Transverse colon (tissue), 4 donors: ENCODE results near the gene HSPA12A. TPM values are rescaled to one million over a fixed set of nuclear protein-coding genes. Genes with fewer than 3 reads are reported as not detected.

Experiments used
- DNase-seq: peaks from one replicate; pipeline ENCODE4 v3.0.0-alpha.2; 2019
- H3K27ac ChIP-seq, 4 donors: fragments of 200-600 bp; sonication (generic); 2 replicates each; pipeline ENCODE4 v1.5.1; 2016 to 2018; ENCODE audit warnings: inconsistent platforms in 4 of 4
- H3K27me3 ChIP-seq: fragments of 200-600 bp; sonication (generic); 2 replicates; pipeline ENCODE4 v1.5.1; 2017; ENCODE audit warnings: inconsistent platforms
- H3K36me3 ChIP-seq, 4 donors: fragments of 200-600 bp; sonication (generic); 2 replicates each; pipeline ENCODE4 v1.5.1; 2017 to 2019; ENCODE audit warnings: inconsistent platforms in 4 of 4
- H3K4me1 ChIP-seq, 4 donors: fragments of 200-600 bp; sonication (generic); 2 replicates each; pipeline ENCODE4 v1.5.1; 2017 to 2020; ENCODE audit warnings: inconsistent platforms in 4 of 4
- H3K4me3 ChIP-seq, 4 donors: fragments of 200-600 bp; sonication (generic); 1 replicate in 1 of 4; 2 replicates in 3 of 4; pipeline versions ENCODE4 v1.5.1 to v1.6.1; 2017 to 2019; ENCODE audit warnings: inconsistent platforms in 4 of 4
- H3K9me3 ChIP-seq, 2 donors: fragments of 200-600 bp; sonication (generic); 2 replicates each; pipeline ENCODE4 v1.5.1; 2017 to 2019; ENCODE audit warnings: inconsistent platforms in 2 of 2
- CTCF ChIP-seq, 5 experiments: fragments of 200-600 bp in 3 of 5; fragments of 450-650 bp in 2 of 5; sonication (generic) in 3 of 5; IDR thresholded peaks; 1 replicate in 2 of 5; 2 replicates in 3 of 5; pipeline ENCODE4 v1.5.1; 2016 to 2017; ENCODE audit warnings: antibody characterized with exemption in 5 of 5, inconsistent platforms in 3 of 5, mild to moderate bottlenecking in 2 of 5, moderate library complexity in 1 of 5
- EP300 ChIP-seq: sonication (generic); formaldehyde crosslinking; IDR thresholded peaks from one replicate; pipeline ENCODE4 v1.6.1; 2017; ENCODE audit warnings: antibody characterized with exemption, low read depth
- POLR2A ChIP-seq: fragments of 450-650 bp; IDR thresholded peaks from one replicate; pipeline ENCODE4 v1.6.1; 2016; ENCODE audit warnings: antibody characterized with exemption, mild to moderate bottlenecking, moderate library complexity
- POLR2AphosphoS5 ChIP-seq, 3 donors: sonication (generic); formaldehyde crosslinking; IDR thresholded peaks; one replicate each; pipeline ENCODE4 v1.6.1; 2016; ENCODE audit warnings: antibody characterized with exemption in 3 of 3
- WGBS, 2 donors: methylation state at CpG; one replicate each; pipeline ENCODE4 v1.1.5; 2018; ENCODE audit warnings: low coverage in 1 of 2; 5-methylcytosine and 5-hydroxymethylcytosine counted together
- in situ Hi-C, 4 donors: fragments of 200-750 bp; cut with MboI; loops; one replicate each; pipeline versions ENCODE4 v1.15.0 to v1.15.1; 2017; ENCODE audit warnings: low sequenced_read_pairs in 3 of 4, low pct_ligation_motif_present in 1 of 4, low pct_unique_long_range_greater_than_20kb in 1 of 4
- intact Hi-C: fragments of 100-400 bp; cut with DNase I; formaldehyde crosslinking; loops from one replicate; pipeline ENCODE4 v1.15.1; 2023; ENCODE audit warnings: low total_unique reads
- total RNA-seq, 4 donors: library from RNA; depleted of rRNA; stranded (reverse); fragments of >200 nt; gene quantifications; one replicate each; pipeline ENCODE4 v1.1.0, GENCODE V29; 2016

HSPA12A gene
- total RNA-seq, 4 donors from 2014 or later: 6.4 to 52.3 (median 9.5) TPM

GRCh38 chr10:116769791-116770190 lies 27.4 kb upstream of the HSPA12A start:
- Histone ChIP-seq H3K4me3 (no peak overlapping the region), H3K9me3 (no peaks in the 10 kb centered on the region), H3K27me3 (no peaks in the 10 kb centered on the region), H3K36me3 (no peaks in the 10 kb centered on the region), H3K4me1 (peaks cover 12 to 20% (median 17%) of the 10 kb centered on the region in 4 donors), H3K27ac (no peak overlapping the region)
- intact Hi-C loops: no loop called here
- 81% methylated on average over 8 of the region's 8 CpGs; no CpG with 5 or more reads in 1 of the 2 donors for WGBS, 2 donors
- in situ Hi-C loops: no loop called here
- TF ChIP-seq POLR2AphosphoS5 (IDR thresholded peaks at IDR 0.05): no peak
- no peak for TF ChIP-seq POLR2A
- no peak for TF ChIP-seq CTCF (IDR thresholded peaks at IDR 0.05)
- TF ChIP-seq EP300: no peak
- no peak for DNase-seq

GRCh38 chr10:116769368-116769767 lies 27.0 kb upstream of the HSPA12A start:
- Histone ChIP-seq H3K36me3 (no peaks in the 10 kb centered on the region), H3K9me3 (no peaks in the 10 kb centered on the region), H3K4me3 (no peak overlapping the region), H3K27me3 (no peaks in the 10 kb centered on the region), H3K4me1 (peaks cover 12 to 20% (median 17%) of the 10 kb centered on the region in 4 donors), H3K27ac (no peak overlapping the region)
- no peak for DNase-seq
- TF ChIP-seq POLR2A (no peak), CTCF (IDR thresholded peaks at IDR 0.05) (no peak), EP300 (no peak), POLR2AphosphoS5 (IDR thresholded peaks at IDR 0.05) (no peak)
- intact Hi-C loops: no loop called here
- 87% methylated on average over 7 of the region's 7 CpGs; no CpG with 5 or more reads in 1 of the 2 donors for WGBS, 2 donors
- in situ Hi-C loops: no loop called here

GRCh38 chr10:116768786-116769185 lies 26.4 kb upstream of the HSPA12A start:
- in situ Hi-C loops (no loop called here), intact Hi-C loops (no loop called here)
- WGBS, 2 donors: 78% methylated on average over 4 of the region's 4 CpGs; no CpG with 5 or more reads in 1 of the 2 donors
- Histone ChIP-seq H3K4me3 (no peak overlapping the region), H3K27ac (no peak overlapping the region), H3K36me3 (no peaks in the 10 kb centered on the region), H3K9me3 (no peaks in the 10 kb centered on the region), H3K4me1 (peaks cover 12 to 20% (median 17%) of the 10 kb centered on the region in 4 donors), H3K27me3 (no peaks in the 10 kb centered on the region)
- no peak for TF ChIP-seq EP300
- TF ChIP-seq POLR2A: no peak
- TF ChIP-seq POLR2AphosphoS5 (IDR thresholded peaks at IDR 0.05): no peak
- no peak for TF ChIP-seq CTCF (IDR thresholded peaks at IDR 0.05)
- no peak for DNase-seq

GRCh38 chr10:116766837-116767634 lies 24.7 kb upstream of the HSPA12A start:
- Histone ChIP-seq H3K36me3 (no peaks in the 10 kb centered on the region), H3K4me1 (peaks cover 12 to 20% (median 17%) of the 10 kb centered on the region in 4 donors), H3K27ac (peak overlapping the region in 3 of 4 donors; percentile 40 to 54 (median 40)), H3K4me3 (no peak overlapping the region), H3K9me3 (no peaks in the 10 kb centered on the region), H3K27me3 (no peaks in the 10 kb centered on the region)
- TF ChIP-seq CTCF (IDR thresholded peaks at IDR 0.05) (no peak), POLR2A (no peak), POLR2AphosphoS5 (IDR thresholded peaks at IDR 0.05) (no peak), EP300 (no peak)
- in situ Hi-C loops: no loop called here
- intact Hi-C loops: no loop called here
- peak; percentile 59 for DNase-seq
- 22% methylated on average over 13 of the region's 13 CpGs; no CpG with 5 or more reads in 1 of the 2 donors for WGBS, 2 donors
